ENCODE measurements around the gene LRIT1. TPM values are rescaled to one million over a fixed set of nuclear protein-coding genes. Genes with fewer than 3 reads are reported as not detected.
A peak's percentile ranks its signal among the peaks of the same experiment; 100 is the strongest.

The LRIT1 gene
- polyA plus RNA-seq, 1 donor (not counting 4 experiments of a cell fraction or from before 2014, with no cell fraction given), result not detected

GRCh38 chr10:84197643-84198042 is 43.7 kb downstream of the LRIT1 start:
- no peak overlapping the region for H3K4me2 ChIP-seq (ENCODE audit: control insufficient read depth, extremely low read depth, insufficient read depth, low read depth, low read length)
- no peak overlapping the region for H3K27ac ChIP-seq (ENCODE audit: control insufficient read depth, insufficient read depth, low read length)
- no peak overlapping the region for H3K9ac ChIP-seq (ENCODE audit: control insufficient read depth, extremely low read depth, insufficient read depth, low read length)
- FAIRE-seq, result no peak
- H3K79me2 ChIP-seq (ENCODE audit: control insufficient read depth, insufficient read depth, low read length), result no peaks in the 10 kb centered on the region
- H3K4me3 ChIP-seq (ENCODE audit: control insufficient read depth in 2 of 3, extremely low read depth in 1 of 3, insufficient read depth in 2 of 3, low read depth in 1 of 3, low read length in 3 of 3), result no peak overlapping the region
- DNase-seq (ENCODE audit: low read depth, low spot score), result no peak
- no peaks in the 10 kb centered on the region for H4K20me1 ChIP-seq (ENCODE audit: control insufficient read depth, extremely low read depth, insufficient read depth, low read length)
- TF ChIP-seq CTCF (optimal IDR thresholded peaks at IDR 0.05 in 1 of 3, IDR thresholded peaks at IDR 0.05 in 1 of 3, conservative IDR thresholded peaks at IDR 0.05 in 1 of 3; ENCODE audit: extremely low read depth in 1 of 3, insufficient read depth in 2 of 3, low read length in 3 of 3) (no peak), EZH2 (IDR thresholded peaks at IDR 0.05; ENCODE audit: low read length) (no peak)
- no peaks in the 10 kb centered on the region for H3K9me3 ChIP-seq (ENCODE audit: control insufficient read depth, low read depth, low read length)
- no peak overlapping the region for H2AFZ ChIP-seq (ENCODE audit: control insufficient read depth, low read length)
- H3K36me3 ChIP-seq (ENCODE audit: control insufficient read depth in 2 of 2, extremely low read depth in 1 of 2, insufficient read depth in 2 of 2, low read length in 2 of 2), result no peaks in the 10 kb centered on the region
- H3K9me1 ChIP-seq (ENCODE audit: control insufficient read depth, extremely low read depth, insufficient read depth, low read length), result no peaks in the 10 kb centered on the region
- H3K4me1 ChIP-seq (ENCODE audit: control insufficient read depth, extremely low read depth, insufficient read depth, low read length), result peaks cover 6% of the 10 kb centered on the region
- peaks cover 55% of the 10 kb centered on the region for H3K27me3 ChIP-seq (ENCODE audit: control insufficient read depth, extremely low read depth, insufficient read depth, low read length)
- dilution Hi-C loops (cut with MboI; ENCODE audit: extremely low pct_ligation_motif_present, low sequenced_read_pairs), result no loop called here

- Histone ChIP-seq H2AFZ (ENCODE audit: control insufficient read depth, low read length) (no peak overlapping the region), H3K4me3 (ENCODE audit: control insufficient read depth in 2 of 3, extremely low read depth in 1 of 3, insufficient read depth in 2 of 3, low read depth in 1 of 3, low read length in 3 of 3) (no peak overlapping the region), H3K36me3 (ENCODE audit: control insufficient read depth in 2 of 2, extremely low read depth in 1 of 2, insufficient read depth in 2 of 2, low read length in 2 of 2) (no peaks in the 10 kb centered on the region), H3K79me2 (ENCODE audit: control insufficient read depth, insufficient read depth, low read length) (no peaks in the 10 kb centered on the region), H3K9me3 (ENCODE audit: control insufficient read depth, low read depth, low read length) (no peaks in the 10 kb centered on the region), H3K27me3 (ENCODE audit: control insufficient read depth, extremely low read depth, insufficient read depth, low read length) (peaks cover 55% of the 10 kb centered on the region), H4K20me1 (ENCODE audit: control insufficient read depth, extremely low read depth, insufficient read depth, low read length) (no peaks in the 10 kb centered on the region), H3K4me1 (ENCODE audit: control insufficient read depth, extremely low read depth, insufficient read depth, low read length) (peaks cover 6% of the 10 kb centered on the region), H3K9ac (ENCODE audit: control insufficient read depth, extremely low read depth, insufficient read depth, low read length) (no peak overlapping the region), H3K27ac (ENCODE audit: control insufficient read depth, insufficient read depth, low read length) (no peak overlapping the region), H3K9me1 (ENCODE audit: control insufficient read depth, extremely low read depth, insufficient read depth, low read length) (no peaks in the 10 kb centered on the region), H3K4me2 (ENCODE audit: control insufficient read depth, extremely low read depth, insufficient read depth, low read depth, low read length) (no peak overlapping the region)
- FAIRE-seq (no peak), DNase-seq (ENCODE audit: low read depth, low spot score) (no peak)
- dilution Hi-C loops (cut with MboI; ENCODE audit: extremely low pct_ligation_motif_present, low sequenced_read_pairs), result no loop called here
- TF ChIP-seq CTCF (optimal IDR thresholded peaks at IDR 0.05 in 1 of 3, IDR thresholded peaks at IDR 0.05 in 1 of 3, conservative IDR thresholded peaks at IDR 0.05 in 1 of 3; ENCODE audit: extremely low read depth in 1 of 3, insufficient read depth in 2 of 3, low read length in 3 of 3) (no peak), EZH2 (IDR thresholded peaks at IDR 0.05; ENCODE audit: low read length) (peak; percentile 11)
These were observed 44.4 kb downstream of the LRIT1 start for GRCh38 chr10:84196941-84197340.
